ENCODE results near the gene GPD2.

- no peak for TF ChIP-seq CTCF (IDR thresholded peaks at IDR 0.05)
- no peak for TF ChIP-seq EZH2 (IDR thresholded peaks at IDR 0.05; ENCODE audit: borderline replicate concordance, insufficient read depth, low read depth, low read length, poor library complexity, severe bottlenecking)
Observed at GRCh38 chr2:156459720-156460119, 23.5 kb downstream of the GPD2 start.
